Large intestine (tissue), 3 donors: ENCODE results near the gene FRY. TPM values are rescaled to one million over a fixed set of nuclear protein-coding genes. Genes with fewer than 3 reads are reported as not detected.

Experiments used
- DNase-seq, 2 donors: peaks; one replicate each; pipeline versions ENCODE4 v3.0.0 to v3.0.0-alpha.2; 2013
- H3K27ac ChIP-seq: one replicate; pipeline ENCODE4 v1.5.1; 2013; ENCODE audit warnings: low read length
- H3K27me3 ChIP-seq: 2 replicates; pipeline ENCODE4 v1.6.1; 2013; ENCODE audit warnings: low read length; ENCODE audit not compliant: control insufficient read depth, insufficient read depth
- H3K36me3 ChIP-seq: 2 replicates; pipeline ENCODE4 v1.6.1; 2013; ENCODE audit warnings: low read length; ENCODE audit not compliant: control insufficient read depth, insufficient read depth
- H3K4me1 ChIP-seq: one replicate; pipeline ENCODE4 v1.6.1; 2013; ENCODE audit warnings: low read length; ENCODE audit not compliant: control insufficient read depth, insufficient read depth
- H3K4me3 ChIP-seq: one replicate; pipeline ENCODE4 v1.5.1; 2013; ENCODE audit warnings: low read length
- H3K9me3 ChIP-seq: one replicate; pipeline ENCODE4 v1.6.1; 2013; ENCODE audit warnings: mild to moderate bottlenecking, low read depth, low read length, moderate library complexity; ENCODE audit not compliant: control insufficient read depth
- WGBS: methylation state at CpG from one replicate; pipeline ENCODE4 v1.1.5; 2013; ENCODE audit warnings: low lambda C conversion rate; ENCODE audit not compliant: insufficient coverage; 5-methylcytosine and 5-hydroxymethylcytosine counted together
- polyA plus RNA-seq: library from polyadenylated mRNA; unstranded; fragments of 120-200 nt; gene quantifications from one replicate; pipeline ENCODE4 v1.2.1, GENCODE V29; 2013

FRY gene
- polyA plus RNA-seq, 1 donor: 12.4 TPM

- no peaks in the 10 kb centered on the region for H3K27me3 ChIP-seq
- no peak for DNase-seq
- no peaks in the 10 kb centered on the region for H3K9me3 ChIP-seq
- H3K27ac ChIP-seq: no peak overlapping the region
- H3K4me3 ChIP-seq: no peak overlapping the region
- no peaks in the 10 kb centered on the region for H3K4me1 ChIP-seq
- no CpG with 5 or more reads among the region's 5 CpGs for WGBS
- peaks cover 3% of the 10 kb centered on the region for H3K36me3 ChIP-seq
Observed at GRCh38 chr13:32162395-32163005, 130.9 kb downstream of the FRY start.

GRCh38 chr13:32164622-32165268 lies 133.2 kb downstream of the FRY start:
- DNase-seq: peak; percentile 40 to 54
- no peaks in the 10 kb centered on the region for H3K9me3 ChIP-seq
- no peaks in the 10 kb centered on the region for H3K4me1 ChIP-seq
- H3K4me3 ChIP-seq: no peak overlapping the region
- no peaks in the 10 kb centered on the region for H3K27me3 ChIP-seq
- H3K27ac ChIP-seq: no peak overlapping the region
- peaks cover 3% of the 10 kb centered on the region for H3K36me3 ChIP-seq
- WGBS: 63% methylated on average over 2 of the region's 4 CpGs

GRCh38 chr13:32165796-32166195 lies 134.2 kb downstream of the FRY start:
- Histone ChIP-seq H3K4me1 (no peaks in the 10 kb centered on the region), H3K36me3 (peaks cover 3% of the 10 kb centered on the region), H3K27ac (no peak overlapping the region), H3K4me3 (no peak overlapping the region), H3K27me3 (no peaks in the 10 kb centered on the region), H3K9me3 (no peaks in the 10 kb centered on the region)
- no peak for DNase-seq
- no CpG with 5 or more reads among the region's 5 CpGs for WGBS

GRCh38 chr13:32168131-32168530 lies 136.6 kb downstream of the FRY start:
- Histone ChIP-seq H3K27ac (no peak overlapping the region), H3K36me3 (no peaks in the 10 kb centered on the region), H3K27me3 (no peaks in the 10 kb centered on the region), H3K9me3 (no peaks in the 10 kb centered on the region), H3K4me3 (no peak overlapping the region), H3K4me1 (no peaks in the 10 kb centered on the region)
- DNase-seq: no peak
- no CpG with 5 or more reads among the region's 1 CpG for WGBS

GRCh38 chr13:32170841-32171240 lies 139.3 kb downstream of the FRY start:
- no CpG with 5 or more reads among the region's 4 CpGs for WGBS
- Histone ChIP-seq H3K36me3 (no peaks in the 10 kb centered on the region), H3K27me3 (no peaks in the 10 kb centered on the region), H3K4me1 (no peaks in the 10 kb centered on the region), H3K9me3 (no peaks in the 10 kb centered on the region), H3K4me3 (no peak overlapping the region), H3K27ac (no peak overlapping the region)
- no peak for DNase-seq

- Histone ChIP-seq H3K36me3 (no peaks in the 10 kb centered on the region), H3K9me3 (no peaks in the 10 kb centered on the region), H3K4me3 (no peak overlapping the region), H3K4me1 (no peaks in the 10 kb centered on the region), H3K27me3 (no peaks in the 10 kb centered on the region), H3K27ac (no peak overlapping the region)
- WGBS: 100% methylated on average over 1 of the region's 1 CpG
- DNase-seq: no peak
Observed at GRCh38 chr13:32173881-32174280, 142.3 kb downstream of the FRY start.

GRCh38 chr13:32174366-32174765 lies 142.8 kb downstream of the FRY start:
- no peak overlapping the region for H3K27ac ChIP-seq
- no peak overlapping the region for H3K4me3 ChIP-seq
- H3K9me3 ChIP-seq: no peaks in the 10 kb centered on the region
- H3K36me3 ChIP-seq: no peaks in the 10 kb centered on the region
- no peaks in the 10 kb centered on the region for H3K27me3 ChIP-seq
- H3K4me1 ChIP-seq: no peaks in the 10 kb centered on the region
- no CpG with 5 or more reads among the region's 1 CpG for WGBS
- no peak for DNase-seq

GRCh38 chr13:32175307-32175706 lies 143.7 kb downstream of the FRY start:
- Histone ChIP-seq H3K9me3 (no peaks in the 10 kb centered on the region), H3K4me1 (no peaks in the 10 kb centered on the region), H3K27ac (no peak overlapping the region), H3K4me3 (no peak overlapping the region), H3K36me3 (no peaks in the 10 kb centered on the region), H3K27me3 (no peaks in the 10 kb centered on the region)
- DNase-seq: no peak
- WGBS: 100% methylated on average over 1 of the region's 6 CpGs

GRCh38 chr13:32175943-32176342 lies 144.4 kb downstream of the FRY start:
- Histone ChIP-seq H3K4me1 (no peaks in the 10 kb centered on the region), H3K27ac (no peak overlapping the region), H3K9me3 (no peaks in the 10 kb centered on the region), H3K27me3 (no peaks in the 10 kb centered on the region), H3K4me3 (no peak overlapping the region), H3K36me3 (no peaks in the 10 kb centered on the region)
- WGBS: 40% methylated on average over 1 of the region's 2 CpGs
- peak in 1 of 2 donors; percentile 11 for DNase-seq

GRCh38 chr13:32176696-32177095 lies 145.1 kb downstream of the FRY start:
- no peak overlapping the region for H3K27ac ChIP-seq
- H3K4me1 ChIP-seq: no peaks in the 10 kb centered on the region
- no peaks in the 10 kb centered on the region for H3K36me3 ChIP-seq
- no peak for DNase-seq
- no CpG with 5 or more reads among the region's 1 CpG for WGBS
- no peaks in the 10 kb centered on the region for H3K27me3 ChIP-seq
- H3K9me3 ChIP-seq: no peaks in the 10 kb centered on the region
- no peak overlapping the region for H3K4me3 ChIP-seq

- no peak overlapping the region for H3K27ac ChIP-seq
- no peak for DNase-seq
- H3K9me3 ChIP-seq: no peaks in the 10 kb centered on the region
- no peaks in the 10 kb centered on the region for H3K36me3 ChIP-seq
- no peak overlapping the region for H3K4me3 ChIP-seq
- no peaks in the 10 kb centered on the region for H3K27me3 ChIP-seq
- WGBS: 100% methylated on average over 1 of the region's 5 CpGs
- no peaks in the 10 kb centered on the region for H3K4me1 ChIP-seq
Observed at GRCh38 chr13:32178763-32179162, 147.2 kb downstream of the FRY start.
